ENCODE data around the gene URB2.
A peak's percentile ranks its signal among the peaks of the same experiment; 100 is the strongest.

Gene URB2

DNA sequence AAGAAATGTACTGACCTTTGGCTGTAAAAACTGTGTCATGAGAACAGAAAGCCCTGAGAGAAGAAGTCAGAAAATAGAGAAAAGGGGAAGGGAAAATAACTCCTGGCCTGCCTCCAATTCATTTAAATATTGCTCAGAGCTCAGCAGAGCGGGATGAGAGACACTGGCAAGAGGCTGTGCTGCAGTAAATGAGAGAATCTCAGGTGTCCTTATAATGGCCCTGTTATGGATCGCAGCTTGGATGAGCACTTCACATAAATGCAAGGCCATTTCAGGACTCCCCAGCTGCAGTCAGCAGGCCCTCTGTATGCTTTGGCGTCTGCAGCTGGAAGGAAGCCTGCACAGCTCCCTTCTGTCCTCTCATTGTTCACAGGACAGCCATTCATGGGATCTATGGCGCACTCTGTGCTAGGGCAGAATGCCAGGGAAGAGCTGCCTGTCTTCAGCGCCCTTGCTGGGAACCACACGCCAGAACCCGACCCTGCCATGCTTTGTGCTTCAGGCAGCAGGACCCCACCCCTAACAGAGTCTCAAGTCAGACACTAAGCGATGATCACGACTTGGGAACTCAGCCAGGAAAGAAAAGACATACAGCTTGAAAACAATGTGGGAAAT lies 46.9 kb upstream of the URB2 start (continued):
- TF ChIP-seq ZNF544 (tag by site-specific recombination; IDR thresholded peaks at IDR 0.05) (no peak), ZNF585B (tag by site-specific recombination; IDR thresholded peaks at IDR 0.05) (no peak), ZFP37 (tag by site-specific recombination; IDR thresholded peaks at IDR 0.05) (no peak), ZNF19 (tag by site-specific recombination; IDR thresholded peaks at IDR 0.05; ENCODE audit: low read depth) (no peak), ZNF837 (tag by site-specific recombination; IDR thresholded peaks at IDR 0.05) (no peak), YY1 (tag by site-specific recombination; IDR thresholded peaks at IDR 0.05) (peak; percentile 64), GLIS1 (tag by site-specific recombination; IDR thresholded peaks at IDR 0.05) (no peak), ZNF37A (tag by site-specific recombination; IDR thresholded peaks at IDR 0.05) (no peak), ZNF423 (tag by site-specific recombination; IDR thresholded peaks at IDR 0.05) (no peak), ZNF501 (tag by site-specific recombination; IDR thresholded peaks at IDR 0.05) (peak; percentile 27; the same call in 1 of the 2 replicates), ZNF529 (tag by site-specific recombination; IDR thresholded peaks at IDR 0.05; ENCODE audit: insufficient replicate concordance) (no peak), IKZF3 (tag by site-specific recombination; IDR thresholded peaks at IDR 0.05) (peak; percentile 35; the same call in 1 of the 2 replicates), ZNF266 (tag by site-specific recombination; IDR thresholded peaks at IDR 0.05; ENCODE audit: low read depth) (no peak), ZIC2 (tag by site-specific recombination; IDR thresholded peaks at IDR 0.05) (peak; percentile 76), ZNF843 (tag by site-specific recombination; IDR thresholded peaks at IDR 0.05) (0 out of 2 replicates have a peak, but pooled peaks have one; percentile 19), ZNF426 (tag by site-specific recombination; IDR thresholded peaks at IDR 0.05) (no peak), KLF10 (tag by site-specific recombination; IDR thresholded peaks at IDR 0.05) (no peak), YY2 (tag by site-specific recombination; IDR thresholded peaks at IDR 0.05) (peak; percentile 85), ZSCAN16 (tag by site-specific recombination; IDR thresholded peaks at IDR 0.05) (no peak), ZNF792 (tag by site-specific recombination; IDR thresholded peaks at IDR 0.05) (peak; percentile 67; the same call in 1 of the 2 replicates), ZNF555 (tag by site-specific recombination; conservative IDR thresholded peaks at IDR 0.05) (no peak), MZF1 (tag by site-specific recombination; IDR thresholded peaks at IDR 0.05; ENCODE audit: borderline replicate concordance) (peak; percentile 88; the same call in 1 of the 2 replicates)
- TF ChIP-seq, protein P1, sequence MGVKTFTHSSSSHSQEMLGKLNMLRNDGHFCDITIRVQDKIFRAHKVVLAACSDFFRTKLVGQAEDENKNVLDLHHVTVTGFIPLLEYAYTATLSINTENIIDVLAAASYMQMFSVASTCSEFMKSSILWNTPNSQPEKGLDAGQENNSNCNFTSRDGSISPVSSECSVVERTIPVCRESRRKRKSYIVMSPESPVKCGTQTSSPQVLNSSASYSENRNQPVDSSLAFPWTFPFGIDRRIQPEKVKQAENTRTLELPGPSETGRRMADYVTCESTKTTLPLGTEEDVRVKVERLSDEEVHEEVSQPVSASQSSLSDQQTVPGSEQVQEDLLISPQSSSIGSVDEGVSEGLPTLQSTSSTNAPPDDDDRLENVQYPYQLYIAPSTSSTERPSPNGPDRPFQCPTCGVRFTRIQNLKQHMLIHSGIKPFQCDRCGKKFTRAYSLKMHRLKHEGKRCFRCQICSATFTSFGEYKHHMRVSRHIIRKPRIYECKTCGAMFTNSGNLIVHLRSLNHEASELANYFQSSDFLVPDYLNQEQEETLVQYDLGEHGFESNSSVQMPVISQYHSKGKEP (tag by site-specific recombination; IDR thresholded peaks at IDR 0.05) = peak; percentile 94
- TF ChIP-seq, protein P2, sequence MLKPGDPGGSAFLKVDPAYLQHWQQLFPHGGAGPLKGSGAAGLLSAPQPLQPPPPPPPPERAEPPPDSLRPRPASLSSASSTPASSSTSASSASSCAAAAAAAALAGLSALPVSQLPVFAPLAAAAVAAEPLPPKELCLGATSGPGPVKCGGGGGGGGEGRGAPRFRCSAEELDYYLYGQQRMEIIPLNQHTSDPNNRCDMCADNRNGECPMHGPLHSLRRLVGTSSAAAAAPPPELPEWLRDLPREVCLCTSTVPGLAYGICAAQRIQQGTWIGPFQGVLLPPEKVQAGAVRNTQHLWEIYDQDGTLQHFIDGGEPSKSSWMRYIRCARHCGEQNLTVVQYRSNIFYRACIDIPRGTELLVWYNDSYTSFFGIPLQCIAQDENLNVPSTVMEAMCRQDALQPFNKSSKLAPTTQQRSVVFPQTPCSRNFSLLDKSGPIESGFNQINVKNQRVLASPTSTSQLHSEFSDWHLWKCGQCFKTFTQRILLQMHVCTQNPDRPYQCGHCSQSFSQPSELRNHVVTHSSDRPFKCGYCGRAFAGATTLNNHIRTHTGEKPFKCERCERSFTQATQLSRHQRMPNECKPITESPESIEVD (tag by site-specific recombination; IDR thresholded peaks at IDR 0.05) = no peak
- TF ChIP-seq, protein P3, sequence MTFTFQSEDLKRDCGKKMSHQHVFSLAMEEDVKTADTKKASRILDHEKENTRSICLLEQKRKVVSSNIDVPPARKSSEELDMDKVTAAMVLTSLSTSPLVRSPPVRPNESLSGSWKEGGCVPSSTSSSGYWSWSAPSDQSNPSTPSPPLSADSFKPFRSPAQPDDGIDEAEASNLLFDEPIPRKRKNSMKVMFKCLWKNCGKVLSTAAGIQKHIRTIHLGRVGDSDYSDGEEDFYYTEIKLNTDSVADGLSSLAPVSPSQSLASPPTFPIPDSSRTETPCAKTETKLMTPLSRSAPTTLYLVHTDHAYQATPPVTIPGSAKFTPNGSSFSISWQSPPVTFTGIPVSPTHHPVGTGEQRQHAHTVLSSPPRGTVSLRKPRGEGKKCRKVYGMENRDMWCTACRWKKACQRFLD (tag by site-specific recombination; IDR thresholded peaks at IDR 0.05) = no peak
- TF ChIP-seq, protein P4, sequence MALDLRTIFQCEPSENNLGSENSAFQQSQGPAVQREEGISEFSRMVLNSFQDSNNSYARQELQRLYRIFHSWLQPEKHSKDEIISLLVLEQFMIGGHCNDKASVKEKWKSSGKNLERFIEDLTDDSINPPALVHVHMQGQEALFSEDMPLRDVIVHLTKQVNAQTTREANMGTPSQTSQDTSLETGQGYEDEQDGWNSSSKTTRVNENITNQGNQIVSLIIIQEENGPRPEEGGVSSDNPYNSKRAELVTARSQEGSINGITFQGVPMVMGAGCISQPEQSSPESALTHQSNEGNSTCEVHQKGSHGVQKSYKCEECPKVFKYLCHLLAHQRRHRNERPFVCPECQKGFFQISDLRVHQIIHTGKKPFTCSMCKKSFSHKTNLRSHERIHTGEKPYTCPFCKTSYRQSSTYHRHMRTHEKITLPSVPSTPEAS (tag by site-specific recombination; IDR thresholded peaks at IDR 0.05) = no peak
- TF ChIP-seq, protein P5, sequence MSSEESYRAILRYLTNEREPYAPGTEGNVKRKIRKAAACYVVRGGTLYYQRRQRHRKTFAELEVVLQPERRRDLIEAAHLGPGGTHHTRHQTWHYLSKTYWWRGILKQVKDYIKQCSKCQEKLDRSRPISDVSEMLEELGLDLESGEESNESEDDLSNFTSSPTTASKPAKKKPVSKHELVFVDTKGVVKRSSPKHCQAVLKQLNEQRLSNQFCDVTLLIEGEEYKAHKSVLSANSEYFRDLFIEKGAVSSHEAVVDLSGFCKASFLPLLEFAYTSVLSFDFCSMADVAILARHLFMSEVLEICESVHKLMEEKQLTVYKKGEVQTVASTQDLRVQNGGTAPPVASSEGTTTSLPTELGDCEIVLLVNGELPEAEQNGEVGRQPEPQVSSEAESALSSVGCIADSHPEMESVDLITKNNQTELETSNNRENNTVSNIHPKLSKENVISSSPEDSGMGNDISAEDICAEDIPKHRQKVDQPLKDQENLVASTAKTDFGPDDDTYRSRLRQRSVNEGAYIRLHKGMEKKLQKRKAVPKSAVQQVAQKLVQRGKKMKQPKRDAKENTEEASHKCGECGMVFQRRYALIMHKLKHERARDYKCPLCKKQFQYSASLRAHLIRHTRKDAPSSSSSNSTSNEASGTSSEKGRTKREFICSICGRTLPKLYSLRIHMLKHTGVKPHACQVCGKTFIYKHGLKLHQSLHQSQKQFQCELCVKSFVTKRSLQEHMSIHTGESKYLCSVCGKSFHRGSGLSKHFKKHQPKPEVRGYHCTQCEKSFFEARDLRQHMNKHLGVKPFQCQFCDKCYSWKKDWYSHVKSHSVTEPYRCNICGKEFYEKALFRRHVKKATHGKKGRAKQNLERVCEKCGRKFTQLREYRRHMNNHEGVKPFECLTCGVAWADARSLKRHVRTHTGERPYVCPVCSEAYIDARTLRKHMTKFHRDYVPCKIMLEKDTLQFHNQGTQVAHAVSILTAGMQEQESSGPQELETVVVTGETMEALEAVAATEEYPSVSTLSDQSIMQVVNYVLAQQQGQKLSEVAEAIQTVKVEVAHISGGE (tag by site-specific recombination; conservative IDR thresholded peaks at IDR 0.05; ENCODE audit: low read depth) = no peak
- TF ChIP-seq, protein P6, sequence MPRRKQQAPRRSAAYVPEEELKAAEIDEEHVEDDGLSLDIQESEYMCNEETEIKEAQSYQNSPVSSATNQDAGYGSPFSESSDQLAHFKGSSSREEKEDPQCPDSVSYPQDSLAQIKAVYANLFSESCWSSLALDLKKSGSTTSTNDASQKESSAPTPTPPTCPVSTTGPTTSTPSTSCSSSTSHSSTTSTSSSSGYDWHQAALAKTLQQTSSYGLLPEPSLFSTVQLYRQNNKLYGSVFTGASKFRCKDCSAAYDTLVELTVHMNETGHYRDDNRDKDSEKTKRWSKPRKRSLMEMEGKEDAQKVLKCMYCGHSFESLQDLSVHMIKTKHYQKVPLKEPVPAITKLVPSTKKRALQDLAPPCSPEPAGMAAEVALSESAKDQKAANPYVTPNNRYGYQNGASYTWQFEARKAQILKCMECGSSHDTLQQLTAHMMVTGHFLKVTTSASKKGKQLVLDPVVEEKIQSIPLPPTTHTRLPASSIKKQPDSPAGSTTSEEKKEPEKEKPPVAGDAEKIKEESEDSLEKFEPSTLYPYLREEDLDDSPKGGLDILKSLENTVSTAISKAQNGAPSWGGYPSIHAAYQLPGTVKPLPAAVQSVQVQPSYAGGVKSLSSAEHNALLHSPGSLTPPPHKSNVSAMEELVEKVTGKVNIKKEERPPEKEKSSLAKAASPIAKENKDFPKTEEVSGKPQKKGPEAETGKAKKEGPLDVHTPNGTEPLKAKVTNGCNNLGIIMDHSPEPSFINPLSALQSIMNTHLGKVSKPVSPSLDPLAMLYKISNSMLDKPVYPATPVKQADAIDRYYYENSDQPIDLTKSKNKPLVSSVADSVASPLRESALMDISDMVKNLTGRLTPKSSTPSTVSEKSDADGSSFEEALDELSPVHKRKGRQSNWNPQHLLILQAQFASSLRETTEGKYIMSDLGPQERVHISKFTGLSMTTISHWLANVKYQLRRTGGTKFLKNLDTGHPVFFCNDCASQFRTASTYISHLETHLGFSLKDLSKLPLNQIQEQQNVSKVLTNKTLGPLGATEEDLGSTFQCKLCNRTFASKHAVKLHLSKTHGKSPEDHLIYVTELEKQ (tag by site-specific recombination; IDR thresholded peaks at IDR 0.05; ENCODE audit: borderline replicate concordance) = peak; percentile 41
